T-helper 2 cell treated with Interferon-gamma antibody and Interleukin-4, amounts not matched to agents 5 μg/mL and 100 μg/mL, for 36 hours (primary cell): ENCODE measurements around the gene HM13.
"Not testable (repeated sequence)": the region's sequence is repeated elsewhere in the genome, so short reads cannot be mapped to it uniquely, and the experiment has no call there.

ENCODE experiments used
- DNase-seq: peaks from one replicate; pipeline ENCODE4 v3.0.0; 2021; ENCODE audit warnings: low spot score
- H3K27ac Mint-ChIP-seq: one replicate; pipeline ENCODE4 v1.8.0; 2021; ENCODE audit warnings: mild to moderate bottlenecking, mixed read lengths
- H3K27me3 Mint-ChIP-seq: one replicate; pipeline ENCODE4 v1.8.0; 2021; ENCODE audit warnings: low read depth, mixed read lengths
- H3K36me3 Mint-ChIP-seq: one replicate; pipeline ENCODE4 v1.8.0; 2021; ENCODE audit warnings: low read depth, mixed read lengths
- H3K4me1 Mint-ChIP-seq: one replicate; pipeline ENCODE4 v1.8.0; 2021; ENCODE audit warnings: low read depth, mixed read lengths
- H3K4me3 Mint-ChIP-seq: one replicate; pipeline ENCODE4 v1.8.0; 2022; ENCODE audit warnings: mild to moderate bottlenecking, moderate library complexity, mixed read lengths
- H3K9me3 Mint-ChIP-seq: one replicate; pipeline ENCODE4 v1.8.0; 2021; ENCODE audit warnings: mixed read lengths

HM13 gene

DNA sequence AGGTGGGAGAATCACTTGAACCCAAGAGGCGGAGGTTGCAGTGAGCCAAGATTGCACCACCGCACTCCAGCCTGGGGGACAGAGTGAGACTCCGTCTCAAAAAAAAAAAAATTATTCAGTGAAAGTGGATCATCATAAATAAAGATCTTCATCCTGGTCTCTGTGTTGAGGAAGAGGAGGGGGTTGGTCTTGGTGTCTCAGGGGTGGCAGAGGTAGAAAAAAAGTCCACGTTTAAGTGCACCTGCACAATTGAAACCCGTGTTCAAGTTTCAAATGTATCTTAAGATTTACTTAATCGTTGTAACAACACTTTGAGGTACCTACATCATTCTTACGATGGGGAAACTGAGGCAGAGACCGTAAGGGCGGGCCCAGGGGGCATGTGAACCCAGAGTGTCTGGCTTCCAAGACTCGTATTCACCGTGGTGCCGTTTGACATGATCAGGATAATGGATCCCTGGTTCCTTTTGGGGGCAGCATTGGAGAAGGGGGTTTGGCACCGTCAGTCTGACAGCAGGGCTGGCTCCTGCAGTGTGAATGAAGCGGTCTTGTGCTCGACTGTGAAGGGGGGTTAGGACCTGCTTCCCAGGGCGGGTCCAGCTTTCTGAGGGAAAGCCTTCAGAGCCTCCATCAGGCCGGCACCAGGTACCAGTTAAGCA is 57.9 kb downstream of the HM13 start:
- Mint-ChIP-seq H3K27me3 (no peaks in the 10 kb centered on the region), H3K27ac (peak overlapping the region; percentile 84), H3K4me3 (peak overlapping the region; percentile 81), H3K4me1 (peaks cover 18% of the 10 kb centered on the region), H3K36me3 (peaks cover 13% of the 10 kb centered on the region), H3K9me3 (no peaks in the 10 kb centered on the region)
- no peak for DNase-seq

DNA sequence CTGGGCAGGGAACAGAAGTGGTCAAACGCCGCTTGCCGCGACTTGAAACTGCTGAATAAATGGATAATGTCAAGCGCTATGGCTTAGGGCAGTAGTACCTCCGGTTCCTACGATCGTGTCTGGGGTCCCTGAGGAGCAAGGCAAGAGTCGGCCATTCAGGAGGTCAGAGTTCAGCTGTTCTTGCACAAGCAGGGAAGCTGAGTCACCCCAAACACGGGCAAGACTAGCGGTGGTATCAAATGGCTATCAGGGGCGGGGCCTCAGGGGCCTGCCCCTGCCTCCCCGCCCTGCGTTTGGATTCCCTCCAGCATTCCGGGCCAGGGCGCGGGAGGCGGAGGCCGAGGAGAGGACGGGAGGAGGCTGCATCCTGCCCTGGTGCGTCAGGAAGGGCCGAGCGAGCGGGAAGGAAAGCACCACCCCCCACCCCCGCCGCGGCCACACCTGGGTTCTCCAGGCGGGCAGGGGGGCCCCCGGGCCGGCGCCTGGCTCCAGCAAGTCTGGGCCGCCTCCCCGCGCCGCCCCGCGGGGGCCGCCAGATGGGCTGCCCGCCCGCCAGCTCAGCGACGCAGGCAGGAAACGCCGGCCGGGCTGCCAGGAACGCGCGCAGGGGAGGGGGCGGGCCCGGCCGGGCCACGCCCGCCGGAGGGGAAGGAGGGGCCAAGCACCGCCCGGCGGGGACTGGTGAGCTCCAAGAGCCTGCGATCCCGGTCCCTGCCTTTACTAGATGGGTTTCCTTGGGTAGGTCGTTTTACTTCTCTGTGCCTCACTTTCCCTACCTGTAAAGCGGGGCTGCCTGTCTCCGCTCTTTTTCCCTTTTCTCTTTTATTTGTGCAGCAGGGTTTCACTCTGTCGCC is 58.7 kb downstream of the HM13 start:
- Mint-ChIP-seq H3K27me3 (no peaks in the 10 kb centered on the region), H3K4me1 (peaks cover 17% of the 10 kb centered on the region), H3K27ac (peak overlapping the region; percentile 84), H3K36me3 (peaks cover 10% of the 10 kb centered on the region), H3K4me3 (peak overlapping the region; percentile 91), H3K9me3 (no peaks in the 10 kb centered on the region)
- peak; percentile 85 for DNase-seq

DNA sequence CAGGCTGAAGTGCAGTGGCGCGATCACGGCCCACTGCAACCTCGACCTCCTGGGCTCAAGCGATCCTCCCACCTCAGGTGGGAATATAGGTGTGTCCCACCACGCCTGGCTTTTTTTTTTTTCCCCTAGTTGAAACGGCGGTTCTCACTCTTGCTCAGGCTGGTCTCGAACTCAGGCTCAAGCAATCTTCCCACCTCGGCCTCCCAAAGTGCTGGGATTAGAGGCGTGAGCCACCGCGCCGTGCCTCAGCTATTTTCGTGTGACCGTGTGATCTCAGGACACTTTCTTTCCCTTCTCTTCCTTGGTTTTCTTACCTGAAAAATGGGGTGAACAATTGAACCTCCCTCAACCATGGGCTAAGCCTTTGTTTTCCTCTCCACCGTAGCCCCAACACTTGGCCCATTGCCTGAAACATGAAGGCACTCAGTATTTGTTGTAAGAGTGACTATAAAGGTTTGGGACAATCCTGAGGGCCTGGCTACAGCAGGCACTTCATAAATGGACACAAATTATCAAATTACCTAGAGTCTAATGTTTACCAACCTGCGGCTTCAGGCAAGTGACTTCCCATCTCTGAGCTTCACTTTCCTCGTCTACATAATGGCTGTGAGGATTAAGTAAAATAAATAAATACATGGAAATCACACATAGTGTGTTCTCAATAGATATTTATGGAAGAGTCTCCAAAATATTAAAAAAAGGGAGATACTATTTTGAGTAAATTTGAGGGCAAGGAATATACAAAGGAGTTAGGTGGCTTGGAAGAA is 59.5 kb downstream of the HM13 start:
- Mint-ChIP-seq H3K27ac (peak overlapping the region; percentile 78), H3K27me3 (no peaks in the 10 kb centered on the region), H3K4me3 (peak overlapping the region; percentile 91), H3K4me1 (peaks cover 17% of the 10 kb centered on the region), H3K36me3 (peaks cover 10% of the 10 kb centered on the region), H3K9me3 (no peaks in the 10 kb centered on the region)
- DNase-seq = no peak

DNA sequence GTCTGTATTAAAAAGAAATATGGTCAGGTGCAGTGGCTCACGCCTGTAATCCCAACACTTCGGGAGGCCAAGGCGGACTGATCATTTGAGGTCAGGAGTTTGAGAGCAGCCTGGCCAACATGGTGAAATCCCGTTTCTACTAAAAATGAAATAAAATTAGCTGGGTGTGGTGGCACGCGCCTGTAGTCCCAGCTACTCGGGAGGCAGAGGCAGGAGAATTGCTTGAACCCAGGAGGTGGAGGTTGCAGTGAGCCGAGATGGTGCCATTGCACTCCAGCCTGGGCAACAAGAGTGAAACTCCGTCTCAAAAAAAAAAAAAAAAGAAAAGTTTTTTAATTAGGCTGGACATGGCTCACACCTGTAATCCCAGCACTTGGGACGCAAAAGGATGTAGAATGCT is 60.7 kb downstream of the HM13 start:
- DNase-seq, H3K36me3 Mint-ChIP-seq, H3K4me3 Mint-ChIP-seq: not testable (repeated sequence)

DNA sequence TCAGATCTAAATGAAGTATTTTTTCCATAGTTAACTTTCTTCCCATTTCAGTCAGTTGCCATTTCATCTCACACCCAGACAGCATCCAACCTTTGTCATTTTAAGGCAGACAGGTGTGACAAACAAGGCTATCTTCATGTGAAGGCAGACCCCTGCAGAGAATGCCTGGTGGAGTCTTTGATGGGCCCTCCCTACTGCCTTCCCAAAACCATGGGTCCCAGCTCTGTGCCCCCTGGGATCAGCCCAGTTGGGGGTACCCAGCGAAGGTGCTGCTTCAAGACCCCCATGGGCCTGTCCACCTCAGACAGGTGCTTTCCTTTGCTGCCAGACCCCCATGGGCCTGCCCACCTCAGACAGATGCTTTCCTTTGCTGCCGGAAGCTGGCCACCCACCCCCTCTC is 62.5 kb downstream of the HM13 start:
- Mint-ChIP-seq H3K4me1 (peaks cover 17% of the 10 kb centered on the region), H3K27me3 (no peaks in the 10 kb centered on the region), H3K36me3 (peaks cover 1% of the 10 kb centered on the region), H3K4me3 (no peak overlapping the region), H3K9me3 (no peaks in the 10 kb centered on the region), H3K27ac (no peak overlapping the region)
- no peak for DNase-seq

More for the DNA sequence above, 60.7 kb downstream of the HM13 start:
- not testable (repeated sequence) for H3K27me3 Mint-ChIP-seq, H3K27ac Mint-ChIP-seq, H3K9me3 Mint-ChIP-seq
- peaks cover 17% of the 10 kb centered on the region for H3K4me1 Mint-ChIP-seq

DNA sequence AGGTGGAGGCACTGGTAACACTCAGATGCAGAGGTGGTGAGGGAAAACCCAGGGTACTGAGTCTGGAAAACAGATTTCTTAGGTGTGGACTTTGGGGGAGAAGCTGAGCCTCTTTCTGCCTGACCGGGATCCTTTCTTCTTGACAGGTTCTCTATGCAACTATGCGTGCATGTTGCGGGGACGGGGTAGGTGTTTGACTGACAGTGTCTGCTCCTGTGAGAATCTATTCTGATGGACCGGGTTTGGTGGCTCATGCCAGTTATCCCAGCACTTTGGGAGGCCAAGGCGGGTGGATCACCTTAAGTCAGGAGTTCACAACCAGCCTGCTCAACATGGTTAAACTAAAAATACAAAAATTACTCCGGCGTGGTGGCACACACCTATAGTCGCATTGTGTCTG is 63.0 kb downstream of the HM13 start:
- Mint-ChIP-seq H3K27ac (no peak overlapping the region), H3K36me3 (no peaks in the 10 kb centered on the region), H3K4me3 (no peak overlapping the region), H3K27me3 (no peaks in the 10 kb centered on the region), H3K9me3 (no peaks in the 10 kb centered on the region), H3K4me1 (peaks cover 13% of the 10 kb centered on the region)
- DNase-seq = no peak

DNA sequence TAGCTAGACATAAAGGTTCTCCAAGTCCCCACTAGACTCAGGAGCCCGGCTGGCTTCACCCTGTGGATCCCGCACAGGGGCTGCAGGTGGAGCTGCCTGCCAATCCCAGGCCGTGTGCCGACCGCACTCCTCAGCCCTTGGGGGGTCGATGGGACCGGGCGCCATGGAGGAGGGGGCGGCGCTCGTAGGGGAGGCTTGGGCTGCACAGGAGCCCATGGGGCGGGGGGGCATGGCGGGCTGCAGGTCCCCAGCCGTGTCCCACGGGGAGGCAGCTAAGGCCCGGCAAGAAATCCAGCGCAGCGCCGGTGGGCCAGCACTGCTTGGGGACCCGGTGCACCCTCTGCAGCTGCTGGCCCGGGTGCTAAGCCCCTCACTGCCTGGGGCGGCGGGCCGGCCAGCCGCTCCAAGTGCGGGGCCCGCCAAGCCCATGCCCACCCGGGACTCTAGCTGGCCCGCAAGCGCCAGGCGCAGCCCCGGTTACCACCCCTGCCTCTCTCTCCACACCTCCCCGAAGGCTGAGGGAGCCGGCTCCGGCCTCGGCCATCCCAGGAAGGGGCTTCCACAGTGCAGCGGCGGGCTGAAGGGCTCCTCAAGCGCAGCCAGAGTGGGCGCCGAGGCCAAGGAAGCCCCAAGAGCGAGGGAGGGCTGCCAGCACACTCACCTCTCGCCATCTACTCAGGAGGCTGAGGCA is 64.4 kb downstream of the HM13 start:
- H3K27me3 Mint-ChIP-seq = no peaks in the 10 kb centered on the region
- H3K4me1 Mint-ChIP-seq = peaks cover 6% of the 10 kb centered on the region
- H3K27ac Mint-ChIP-seq = no peak overlapping the region
- H3K9me3 Mint-ChIP-seq = no peaks in the 10 kb centered on the region
- no peaks in the 10 kb centered on the region for H3K36me3 Mint-ChIP-seq
- DNase-seq = no peak
- no peak overlapping the region for H3K4me3 Mint-ChIP-seq

DNA sequence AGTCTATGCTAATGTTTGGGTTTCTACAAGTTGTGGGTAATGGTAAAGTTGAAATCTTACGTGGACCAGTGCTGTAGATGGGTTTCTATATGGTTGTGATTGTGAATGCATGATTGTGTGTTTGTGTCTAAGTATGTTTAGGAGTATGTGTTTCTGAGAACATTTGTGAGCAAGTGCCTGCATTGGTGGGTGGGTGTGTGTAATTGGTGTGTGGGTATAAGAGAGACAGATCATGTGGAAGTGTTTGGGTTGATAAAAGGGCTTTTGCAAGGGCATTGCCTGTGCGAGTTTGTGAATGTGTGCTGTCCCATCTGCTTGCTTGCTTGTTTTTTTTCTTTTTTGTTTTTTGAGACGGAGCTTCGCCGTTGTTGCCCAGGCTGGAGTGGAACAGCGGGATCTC is 65.0 kb downstream of the HM13 start:
- no peaks in the 10 kb centered on the region for H3K9me3 Mint-ChIP-seq
- H3K4me1 Mint-ChIP-seq = no peaks in the 10 kb centered on the region
- no peak overlapping the region for H3K4me3 Mint-ChIP-seq

DNA sequence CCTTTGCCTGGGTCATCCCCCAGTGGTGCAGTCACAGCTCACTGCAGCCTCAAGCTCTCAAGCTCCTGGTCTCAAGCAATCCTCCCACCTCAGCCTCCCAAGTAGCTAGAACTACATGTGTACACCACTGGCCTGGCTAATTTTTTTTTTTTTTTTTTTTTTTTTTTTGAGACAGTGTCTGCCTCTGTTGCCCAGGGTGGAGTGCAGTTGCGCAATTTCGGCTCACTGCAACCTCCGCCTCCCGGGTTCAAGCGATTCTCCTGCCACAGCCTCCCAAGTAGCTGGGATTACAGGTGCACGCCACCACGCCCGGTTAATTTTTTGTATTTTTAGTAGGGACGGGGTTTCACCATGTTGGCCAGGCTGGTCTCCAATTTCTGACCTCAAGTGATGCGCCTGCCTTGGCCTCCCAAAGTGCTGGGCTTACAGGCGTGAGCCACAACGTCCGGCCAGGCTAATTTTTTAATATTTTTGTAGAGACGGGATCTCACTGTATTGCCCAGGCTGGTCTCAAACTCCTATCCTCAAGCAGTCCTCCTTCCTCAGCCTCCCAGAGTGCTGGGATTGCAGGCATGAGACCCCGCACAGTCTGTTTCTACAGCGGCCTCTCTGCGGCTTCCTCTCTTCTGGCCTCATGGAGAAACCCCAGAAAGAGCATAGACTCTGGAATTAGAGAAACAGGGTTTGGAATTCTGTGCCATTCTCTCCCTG is 65.9 kb downstream of the HM13 start:
- H3K4me1 Mint-ChIP-seq, H3K27ac Mint-ChIP-seq, H3K4me3 Mint-ChIP-seq, H3K27me3 Mint-ChIP-seq, H3K9me3 Mint-ChIP-seq, DNase-seq, H3K36me3 Mint-ChIP-seq: not testable (repeated sequence)

More for the DNA sequence above, 65.0 kb downstream of the HM13 start:
- Mint-ChIP-seq H3K27me3 (peaks cover 2% of the 10 kb centered on the region), H3K36me3 (no peaks in the 10 kb centered on the region), H3K27ac (no peak overlapping the region)
- no peak for DNase-seq

DNA sequence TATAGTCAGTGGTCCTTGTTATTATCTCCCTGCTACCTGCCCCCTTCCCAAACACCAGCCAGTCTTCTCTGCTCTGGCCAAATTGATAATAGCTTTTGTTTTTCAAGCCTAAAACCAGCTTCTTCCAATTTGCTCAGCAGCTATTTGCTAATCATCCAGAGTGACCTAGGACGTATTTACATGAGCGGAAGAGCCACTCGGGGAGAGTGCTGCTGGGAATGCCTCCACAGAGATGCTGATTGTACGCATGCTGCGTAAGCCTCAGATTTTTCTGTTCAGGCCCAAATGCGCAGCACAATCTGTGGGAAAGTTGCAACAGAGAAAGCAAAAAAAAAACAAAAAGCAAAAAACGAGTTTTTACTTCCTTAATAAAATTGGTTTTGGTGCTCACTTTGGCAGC is 66.5 kb downstream of the HM13 start:
- H3K4me1 Mint-ChIP-seq = no peaks in the 10 kb centered on the region
- no peak overlapping the region for H3K4me3 Mint-ChIP-seq
- no peaks in the 10 kb centered on the region for H3K9me3 Mint-ChIP-seq
- peaks cover 5% of the 10 kb centered on the region for H3K27me3 Mint-ChIP-seq
- no peak for DNase-seq
- H3K36me3 Mint-ChIP-seq = no peaks in the 10 kb centered on the region
- no peak overlapping the region for H3K27ac Mint-ChIP-seq

DNA sequence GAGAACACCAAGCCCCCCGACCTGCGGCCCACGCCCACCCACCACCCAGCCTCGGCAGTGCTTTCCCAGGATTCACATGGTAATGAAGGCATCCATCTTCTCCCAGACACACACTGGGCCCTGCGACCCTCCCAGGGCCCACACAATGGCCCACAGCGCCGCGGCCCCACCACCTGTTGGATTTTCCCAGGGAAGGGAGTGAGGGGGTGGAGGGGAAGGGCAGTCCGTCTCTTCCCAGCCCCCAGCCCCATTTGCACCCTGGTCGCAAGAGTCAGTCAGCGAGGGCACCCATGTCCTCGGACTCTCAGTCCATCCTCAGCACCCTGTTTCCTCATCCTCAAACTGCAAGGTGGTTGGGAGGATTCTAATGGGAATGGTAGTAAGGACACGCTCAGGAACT is 67.1 kb downstream of the HM13 start:
- no peaks in the 10 kb centered on the region for H3K9me3 Mint-ChIP-seq
- no peaks in the 10 kb centered on the region for H3K4me1 Mint-ChIP-seq
- no peak overlapping the region for H3K27ac Mint-ChIP-seq
- no peak for DNase-seq
- H3K36me3 Mint-ChIP-seq = no peaks in the 10 kb centered on the region
- H3K4me3 Mint-ChIP-seq = no peak overlapping the region
- H3K27me3 Mint-ChIP-seq = peaks cover 10% of the 10 kb centered on the region

DNA sequence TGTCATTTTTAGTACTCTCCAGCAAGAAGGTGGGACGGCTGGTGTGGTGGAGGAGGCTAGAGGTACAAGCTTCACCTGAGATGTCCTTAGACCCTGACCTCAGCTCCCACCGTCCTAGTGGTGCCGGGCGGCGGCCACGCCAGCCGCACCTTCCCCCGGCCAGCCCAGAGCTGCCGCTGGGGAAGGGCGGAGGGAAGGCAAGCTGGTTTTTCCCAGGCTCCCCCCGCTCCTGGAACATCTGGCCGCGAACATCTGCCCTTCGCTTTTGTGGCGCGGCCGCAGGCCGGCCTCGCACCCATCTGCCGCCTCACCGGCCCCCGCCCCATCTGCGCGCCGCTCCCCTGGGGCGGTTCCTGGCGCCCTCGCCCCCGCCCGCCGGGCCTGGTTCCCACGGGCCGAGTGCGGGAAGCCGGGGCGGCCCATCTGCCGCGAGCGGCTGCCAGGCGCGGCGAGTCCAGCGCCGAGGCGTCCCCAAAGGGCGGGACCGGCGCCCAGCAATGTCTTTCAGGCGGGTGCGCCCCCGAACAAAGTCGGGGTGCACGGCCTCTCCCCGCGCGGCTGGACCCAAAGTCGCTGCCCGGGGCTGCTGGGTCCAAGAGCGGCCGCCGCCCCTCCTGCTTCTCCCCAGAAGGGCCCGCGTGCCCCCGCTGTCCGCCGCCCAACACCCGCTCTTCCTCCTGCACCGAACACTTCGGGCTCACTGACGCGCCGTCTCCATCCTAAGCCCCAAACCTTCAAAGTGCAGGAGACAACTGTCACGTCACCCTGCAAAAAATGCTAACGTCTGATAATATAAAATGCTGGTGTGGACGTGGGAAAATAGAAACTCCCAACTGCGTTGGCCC is 73.5 kb downstream of the HM13 start:
- no peaks in the 10 kb centered on the region for H3K36me3 Mint-ChIP-seq
- peak overlapping the region; percentile 81 for H3K4me3 Mint-ChIP-seq
- peak; percentile 31 for DNase-seq
- H3K27ac Mint-ChIP-seq = peak overlapping the region; percentile 15
- H3K27me3 Mint-ChIP-seq = peaks cover 30% of the 10 kb centered on the region
- no peaks in the 10 kb centered on the region for H3K9me3 Mint-ChIP-seq
- H3K4me1 Mint-ChIP-seq = peaks cover 7% of the 10 kb centered on the region
